Mucosa of descending colon (tissue), 3 donors: ENCODE measurements around the gene IKZF5. TPM values are rescaled to one million over a fixed set of nuclear protein-coding genes. Genes with fewer than 3 reads are reported as not detected.

Experiments used
- ATAC-seq: fragments of 200-7000 bp; cut with Tn5 transposase; one replicate; pipeline ENCODE4 v1.9.1; 2020; ENCODE audit warnings: mild to moderate bottlenecking, moderate library complexity
- DNase-seq, 3 donors: peaks; one replicate each; pipeline ENCODE4 v3.0.0-alpha.2; 2020
- H3K36me3 ChIP-seq: fragments of 200-600 bp; one replicate; pipeline ENCODE4 v1.8.0; 2021; ENCODE audit warnings: low read depth, mild to moderate bottlenecking
- H3K4me1 ChIP-seq: fragments of 200-600 bp; one replicate; pipeline ENCODE4 v1.8.0; 2021; ENCODE audit warnings: low read depth, mild to moderate bottlenecking
- H3K4me3 ChIP-seq: fragments of 200-600 bp; one replicate; pipeline ENCODE4 v1.8.0; 2021; ENCODE audit warnings: mild to moderate bottlenecking
- H3K9me3 ChIP-seq: fragments of 200-600 bp; one replicate; pipeline ENCODE4 v1.8.0; 2021; ENCODE audit warnings: mild to moderate bottlenecking
- intact Hi-C, 2 donors: fragments of 100-400 bp; cut with DNase I in 1 of 2; cut with micrococcal nuclease in 1 of 2; formaldehyde crosslinking; loops; one replicate each; pipeline versions ENCODE4 v1.11.0 to v1.11.1; 2022; cut with DNase I, micrococcal nuclease
- total RNA-seq, 3 donors: library from RNA; stranded (reverse); fragmentation: NEBNext Ultra II Directional in 2 of 3; extraction: Animal tissue kit (Norgen Biotek cat#: 25700) in 2 of 3; gene quantifications; one replicate each; pipeline versions ENCODE4 v1.2.1 to v1.2.4, GENCODE V29; 2021 to 2023
- TF ChIP-seq, protein P1 (sequence below): fragments of 200-600 bp; IDR thresholded peaks from one replicate; pipeline ENCODE4 v1.8.0; 2022; ENCODE audit warnings: antibody characterized with exemption, mild to moderate bottlenecking
- donor health status: DM: no; HTN: no; CAD: no; lungs with moderate emphysema.
- donor health status: DM: no; HTN: no; CAD: no.
- donor health status: DM: no; HTN: yes; CAD: no.

The IKZF5 gene
- total RNA-seq, 3 donors from 2014 or later: 10.8 to 15.3 (median 13.4) TPM

DNA sequence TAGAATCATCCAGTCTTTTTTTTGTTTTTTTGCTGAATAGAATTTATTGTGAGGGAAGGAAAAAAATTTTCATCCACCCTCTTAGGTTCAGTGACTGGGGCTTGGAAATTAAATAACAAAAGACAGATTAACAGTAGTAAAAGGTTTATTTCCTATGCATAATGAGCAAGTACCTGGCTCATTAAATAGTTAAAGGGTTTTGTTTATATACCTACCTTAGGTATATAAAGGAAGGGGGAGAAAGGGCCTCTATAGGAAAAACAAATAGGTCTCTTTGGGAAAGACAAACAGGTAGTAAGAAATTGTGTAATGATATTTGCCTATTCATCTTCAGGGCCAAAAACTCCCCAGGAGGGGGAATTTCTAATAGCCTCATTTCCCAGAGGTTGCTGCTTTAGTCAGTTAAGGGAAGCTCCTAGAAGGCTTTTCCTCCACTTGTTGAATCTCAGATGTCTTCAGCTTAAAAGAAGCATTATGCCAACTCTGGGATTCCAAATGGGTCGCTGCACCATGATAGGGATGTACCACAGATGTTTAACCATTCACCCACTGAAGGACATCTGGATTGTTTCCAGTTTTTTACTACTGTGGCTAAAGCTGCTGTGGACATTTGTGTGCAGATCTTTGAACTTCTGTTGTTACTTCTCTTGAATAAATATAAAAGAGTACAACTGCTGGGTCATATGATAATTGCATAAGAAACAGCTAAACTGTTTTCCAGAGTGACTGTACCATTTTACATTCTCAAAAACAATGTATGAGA, 11.5 kb upstream of the IKZF5 start:
- DNase-seq (no peak), ATAC-seq (peak; percentile 62)
- intact Hi-C loops: no loop called here
- Histone ChIP-seq H3K4me1 (peaks cover 13% of the 10 kb centered on the region), H3K9me3 (no peaks in the 10 kb centered on the region), H3K36me3 (no peaks in the 10 kb centered on the region), H3K4me3 (no peak overlapping the region)
- TF ChIP-seq, protein P1, sequence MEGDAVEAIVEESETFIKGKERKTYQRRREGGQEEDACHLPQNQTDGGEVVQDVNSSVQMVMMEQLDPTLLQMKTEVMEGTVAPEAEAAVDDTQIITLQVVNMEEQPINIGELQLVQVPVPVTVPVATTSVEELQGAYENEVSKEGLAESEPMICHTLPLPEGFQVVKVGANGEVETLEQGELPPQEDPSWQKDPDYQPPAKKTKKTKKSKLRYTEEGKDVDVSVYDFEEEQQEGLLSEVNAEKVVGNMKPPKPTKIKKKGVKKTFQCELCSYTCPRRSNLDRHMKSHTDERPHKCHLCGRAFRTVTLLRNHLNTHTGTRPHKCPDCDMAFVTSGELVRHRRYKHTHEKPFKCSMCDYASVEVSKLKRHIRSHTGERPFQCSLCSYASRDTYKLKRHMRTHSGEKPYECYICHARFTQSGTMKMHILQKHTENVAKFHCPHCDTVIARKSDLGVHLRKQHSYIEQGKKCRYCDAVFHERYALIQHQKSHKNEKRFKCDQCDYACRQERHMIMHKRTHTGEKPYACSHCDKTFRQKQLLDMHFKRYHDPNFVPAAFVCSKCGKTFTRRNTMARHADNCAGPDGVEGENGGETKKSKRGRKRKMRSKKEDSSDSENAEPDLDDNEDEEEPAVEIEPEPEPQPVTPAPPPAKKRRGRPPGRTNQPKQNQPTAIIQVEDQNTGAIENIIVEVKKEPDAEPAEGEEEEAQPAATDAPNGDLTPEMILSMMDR: no peak

DNA sequence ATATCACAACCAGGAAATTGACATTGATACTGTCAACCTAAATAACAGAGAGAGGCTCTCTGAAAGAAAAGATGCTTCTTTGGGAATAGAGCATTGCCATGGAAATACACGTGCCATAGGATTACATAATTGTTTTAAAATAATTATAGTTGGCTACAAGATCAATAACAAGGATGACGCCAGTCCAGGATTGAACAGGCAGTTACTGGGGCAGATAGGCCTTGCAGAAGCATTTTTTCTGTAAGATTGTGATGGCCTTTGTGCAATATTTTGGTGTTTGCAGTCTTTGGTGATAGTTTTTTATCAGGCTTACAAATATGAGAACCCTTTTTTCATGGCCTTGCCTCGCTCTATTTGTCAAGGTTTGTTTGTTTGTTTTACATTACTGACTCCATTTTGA, 10.7 kb upstream of the IKZF5 start:
- no peak overlapping the region for H3K4me3 ChIP-seq
- TF ChIP-seq, protein P1: no peak
- intact Hi-C loops: no loop called here
- no peaks in the 10 kb centered on the region for H3K9me3 ChIP-seq
- ATAC-seq (no peak), DNase-seq (no peak)
- peaks cover 13% of the 10 kb centered on the region for H3K4me1 ChIP-seq
- H3K36me3 ChIP-seq: no peaks in the 10 kb centered on the region

GRCh38 chr10:123018531-123018930, 9.9 kb upstream of the IKZF5 start:
- H3K4me1 ChIP-seq: peaks cover 13% of the 10 kb centered on the region
- DNase-seq (no peak), ATAC-seq (no peak)
- H3K4me3 ChIP-seq: no peak overlapping the region
- TF ChIP-seq, protein P1: no peak
- no peaks in the 10 kb centered on the region for H3K36me3 ChIP-seq
- intact Hi-C loops: no loop called here
- H3K9me3 ChIP-seq: no peaks in the 10 kb centered on the region

DNA sequence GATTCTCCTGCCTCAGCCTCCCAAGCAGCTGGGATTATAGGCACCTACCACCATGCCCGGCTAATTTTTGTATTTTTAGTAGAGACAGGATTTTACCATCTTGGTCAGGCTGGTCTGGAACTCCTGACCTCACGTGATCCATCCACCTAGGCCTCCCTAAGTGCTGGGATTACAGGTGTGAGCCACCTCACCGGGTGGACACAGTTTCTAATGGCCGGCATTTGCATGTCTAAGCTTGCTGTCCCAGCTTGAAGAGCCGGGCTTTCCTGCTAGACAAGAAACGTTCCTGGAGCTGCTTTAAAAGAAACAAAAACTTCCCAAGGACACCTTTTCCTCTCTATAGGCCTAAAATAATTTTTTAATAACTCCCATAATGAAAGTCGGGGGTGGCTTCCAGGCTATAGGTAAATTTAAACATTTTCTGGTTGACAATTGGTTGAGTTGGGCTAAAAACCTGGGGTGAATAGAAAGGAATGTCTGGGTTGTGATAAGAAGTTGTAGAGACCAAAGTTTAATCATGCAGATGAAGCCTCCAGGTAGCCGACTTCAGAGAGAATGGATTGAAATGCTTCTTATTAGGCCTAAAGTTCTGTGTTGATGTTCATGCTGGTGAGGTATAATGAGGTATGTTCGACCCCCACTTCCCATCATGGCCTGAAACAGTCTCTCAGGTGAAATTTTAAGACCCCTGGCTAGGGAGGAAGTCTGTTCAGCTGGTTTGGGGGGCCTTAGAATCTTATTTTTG, 9.0 kb upstream of the IKZF5 start:
- Histone ChIP-seq H3K9me3 (no peaks in the 10 kb centered on the region), H3K4me1 (peaks cover 13% of the 10 kb centered on the region), H3K4me3 (no peak overlapping the region), H3K36me3 (no peaks in the 10 kb centered on the region)
- ATAC-seq (no peak), DNase-seq (no peak)
- intact Hi-C loops: no loop called here
- TF ChIP-seq, protein P1: no peak

DNA sequence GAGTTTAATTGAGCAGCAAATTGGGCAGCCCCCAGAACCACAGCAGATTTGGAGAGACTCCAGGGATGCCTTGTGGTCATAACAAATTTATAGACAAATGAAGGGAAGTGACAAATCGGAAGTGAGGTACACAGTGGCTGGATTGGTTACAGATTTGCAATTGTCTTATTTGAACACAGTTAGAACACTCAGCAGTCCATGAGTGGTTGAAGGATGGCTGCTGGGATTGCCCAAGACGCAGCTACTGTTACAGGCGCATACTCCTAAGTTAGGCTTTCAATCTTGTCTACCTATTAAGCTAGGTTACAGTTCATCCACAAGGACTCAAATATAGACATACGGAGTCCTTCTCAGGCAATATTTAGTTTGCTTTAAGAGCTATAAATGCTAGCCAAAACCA, 7.6 kb upstream of the IKZF5 start:
- TF ChIP-seq, protein P1: no peak
- intact Hi-C loops: no loop called here
- DNase-seq (no peak), ATAC-seq (no peak)
- Histone ChIP-seq H3K9me3 (no peaks in the 10 kb centered on the region), H3K4me3 (no peak overlapping the region), H3K4me1 (peaks cover 9% of the 10 kb centered on the region), H3K36me3 (no peaks in the 10 kb centered on the region)
